ENCODE results near the gene BST1. TPM values are rescaled to one million over a fixed set of nuclear protein-coding genes. Genes with fewer than 3 reads are reported as not detected.

The BST1 gene
- total RNA-seq, 1 donor from 2014 or later, result 2.7 TPM

GRCh38 chr4:15665753-15666365 lies 37.0 kb upstream of the BST1 start:
- intact Hi-C loops (cut with micrococcal nuclease), result no loop called here
- TF ChIP-seq, protein P1, sequence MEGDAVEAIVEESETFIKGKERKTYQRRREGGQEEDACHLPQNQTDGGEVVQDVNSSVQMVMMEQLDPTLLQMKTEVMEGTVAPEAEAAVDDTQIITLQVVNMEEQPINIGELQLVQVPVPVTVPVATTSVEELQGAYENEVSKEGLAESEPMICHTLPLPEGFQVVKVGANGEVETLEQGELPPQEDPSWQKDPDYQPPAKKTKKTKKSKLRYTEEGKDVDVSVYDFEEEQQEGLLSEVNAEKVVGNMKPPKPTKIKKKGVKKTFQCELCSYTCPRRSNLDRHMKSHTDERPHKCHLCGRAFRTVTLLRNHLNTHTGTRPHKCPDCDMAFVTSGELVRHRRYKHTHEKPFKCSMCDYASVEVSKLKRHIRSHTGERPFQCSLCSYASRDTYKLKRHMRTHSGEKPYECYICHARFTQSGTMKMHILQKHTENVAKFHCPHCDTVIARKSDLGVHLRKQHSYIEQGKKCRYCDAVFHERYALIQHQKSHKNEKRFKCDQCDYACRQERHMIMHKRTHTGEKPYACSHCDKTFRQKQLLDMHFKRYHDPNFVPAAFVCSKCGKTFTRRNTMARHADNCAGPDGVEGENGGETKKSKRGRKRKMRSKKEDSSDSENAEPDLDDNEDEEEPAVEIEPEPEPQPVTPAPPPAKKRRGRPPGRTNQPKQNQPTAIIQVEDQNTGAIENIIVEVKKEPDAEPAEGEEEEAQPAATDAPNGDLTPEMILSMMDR (IDR thresholded peaks at IDR 0.05; ENCODE audit: borderline replicate concordance), result no peak
- peak overlapping the region; percentile 57 for H3K27ac ChIP-seq (replicated peaks)
- peaks cover 21% of the 10 kb centered on the region for H3K4me1 ChIP-seq
- H3K4me3 ChIP-seq, result no peak overlapping the region
- no peak for DNase-seq
- no peaks in the 10 kb centered on the region for H3K27me3 ChIP-seq (ENCODE audit: low read depth)
- no peaks in the 10 kb centered on the region for H3K36me3 ChIP-seq
- H3K9me3 ChIP-seq (replicated peaks), result no peaks in the 10 kb centered on the region

DNA sequence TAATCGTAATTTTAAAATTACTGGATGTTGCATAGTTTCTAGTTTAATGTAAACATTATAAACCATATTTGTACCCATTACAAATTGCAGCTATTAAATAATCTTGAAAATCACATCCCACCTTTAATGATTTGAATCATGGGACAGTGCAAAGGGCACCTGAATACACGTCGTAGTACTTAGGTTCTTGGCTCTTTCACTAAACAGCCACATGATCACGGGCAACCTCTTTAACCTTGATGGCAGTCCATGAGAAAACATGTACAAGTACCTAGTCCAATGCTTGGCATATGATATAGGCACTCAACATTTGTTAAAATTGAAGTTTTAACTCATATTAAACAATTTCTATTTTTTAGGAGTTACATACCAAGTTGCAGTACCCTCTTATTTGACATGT lies 35.9 kb upstream of the BST1 start:
- Histone ChIP-seq H3K27ac (replicated peaks) (no peak overlapping the region), H3K36me3 (no peaks in the 10 kb centered on the region), H3K27me3 (ENCODE audit: low read depth) (no peaks in the 10 kb centered on the region), H3K4me3 (no peak overlapping the region), H3K9me3 (replicated peaks) (no peaks in the 10 kb centered on the region), H3K4me1 (peaks cover 21% of the 10 kb centered on the region)
- TF ChIP-seq, protein P1 (IDR thresholded peaks at IDR 0.05; ENCODE audit: borderline replicate concordance), result no peak
- intact Hi-C loops (cut with micrococcal nuclease), result no loop called here
- DNase-seq, result no peak

GRCh38 chr4:15668566-15669435 lies 34.1 kb upstream of the BST1 start:
- DNase-seq, result no peak
- TF ChIP-seq, protein P1 (IDR thresholded peaks at IDR 0.05; ENCODE audit: borderline replicate concordance), result no peak
- intact Hi-C loops (cut with micrococcal nuclease), result no loop called here
- H3K27me3 ChIP-seq (ENCODE audit: low read depth), result no peaks in the 10 kb centered on the region
- H3K4me1 ChIP-seq, result peaks cover 21% of the 10 kb centered on the region
- H3K4me3 ChIP-seq, result no peak overlapping the region
- no peaks in the 10 kb centered on the region for H3K9me3 ChIP-seq (replicated peaks)
- no peak overlapping the region for H3K27ac ChIP-seq (replicated peaks)
- H3K36me3 ChIP-seq, result no peaks in the 10 kb centered on the region

GRCh38 chr4:15670576-15670975 lies 32.3 kb upstream of the BST1 start:
- Histone ChIP-seq H3K4me1 (peaks cover 21% of the 10 kb centered on the region), H3K36me3 (no peaks in the 10 kb centered on the region), H3K9me3 (replicated peaks) (no peaks in the 10 kb centered on the region), H3K27me3 (ENCODE audit: low read depth) (no peaks in the 10 kb centered on the region), H3K27ac (replicated peaks) (no peak overlapping the region), H3K4me3 (no peak overlapping the region)
- no peak for DNase-seq
- TF ChIP-seq, protein P1 (IDR thresholded peaks at IDR 0.05; ENCODE audit: borderline replicate concordance), result no peak
- intact Hi-C loops (cut with micrococcal nuclease), result no loop called here

DNA sequence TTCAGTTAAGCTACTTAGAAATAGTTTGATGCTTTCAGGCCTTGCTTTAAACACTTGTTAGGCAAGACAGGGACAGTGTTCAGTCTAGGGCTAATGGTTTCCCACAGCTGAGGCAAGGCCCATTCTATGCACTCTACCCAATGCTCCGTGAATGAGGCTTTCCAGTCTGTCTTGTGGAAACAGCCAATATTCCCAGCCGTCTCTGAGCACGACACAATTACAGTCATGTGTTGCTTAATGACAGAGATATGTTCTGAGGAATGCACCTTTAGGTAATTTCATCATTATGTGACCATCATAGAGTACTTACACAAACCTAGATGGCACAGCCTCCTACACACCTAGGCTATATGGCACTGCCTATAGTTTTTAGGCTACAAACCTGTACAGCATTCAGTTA lies 30.8 kb upstream of the BST1 start:
- intact Hi-C loops (cut with micrococcal nuclease), result no loop called here
- H3K27me3 ChIP-seq (ENCODE audit: low read depth), result no peaks in the 10 kb centered on the region

More for the DNA sequence above, 30.8 kb upstream of the BST1 start:
- DNase-seq, result no peak
- H3K4me1 ChIP-seq, result peaks cover 10% of the 10 kb centered on the region
- TF ChIP-seq, protein P1 (IDR thresholded peaks at IDR 0.05; ENCODE audit: borderline replicate concordance), result no peak
- H3K27ac ChIP-seq (replicated peaks), result no peak overlapping the region
- no peak overlapping the region for H3K4me3 ChIP-seq
- H3K36me3 ChIP-seq, result no peaks in the 10 kb centered on the region
- no peaks in the 10 kb centered on the region for H3K9me3 ChIP-seq (replicated peaks)

Measured in left ventricle myocardium inferior (tissue), 1 donor.